Suppressor macrophage treated with lipopolysaccharide for 1 hour (primary cell): ENCODE data around the gene MARF1.
"Not testable (repeated sequence)": the region's sequence is repeated elsewhere in the genome, so short reads cannot be mapped to it uniquely, and the experiment has no call there.

ENCODE experiments used
- DNase-seq, 3 donors: peaks; one replicate each; pipeline ENCODE4 v3.0.0-alpha.2; 2020 to 2022

The MARF1 gene

GRCh38 chr16:15566095-15566494 is 76.9 kb downstream of the MARF1 start:
- no peak for DNase-seq

GRCh38 chr16:15564604-15565339 is 78.2 kb downstream of the MARF1 start:
- no peak for DNase-seq

GRCh38 chr16:15559176-15559575 is 83.8 kb downstream of the MARF1 start:
- no peak for DNase-seq

- no peak for DNase-seq
These were observed 85.7 kb downstream of the MARF1 start for GRCh38 chr16:15557258-15557657.

GRCh38 chr16:15556130-15556529 is 86.8 kb downstream of the MARF1 start:
- DNase-seq: no peak

- no peak for DNase-seq
These were observed 89.5 kb downstream of the MARF1 start for GRCh38 chr16:15553313-15554088.

- no peak for DNase-seq
These were observed 90.4 kb downstream of the MARF1 start for GRCh38 chr16:15552507-15552906.

- DNase-seq: no peak
These were observed 94.5 kb downstream of the MARF1 start for GRCh38 chr16:15548482-15548891.

GRCh38 chr16:15547768-15548096 is 95.2 kb downstream of the MARF1 start:
- DNase-seq: no peak

GRCh38 chr16:15547072-15547767 is 95.7 kb downstream of the MARF1 start:
- not testable (repeated sequence) for DNase-seq

- no peak for DNase-seq
These were observed 97.4 kb downstream of the MARF1 start for GRCh38 chr16:15545544-15545943.

GRCh38 chr16:15544405-15544804 is 98.5 kb downstream of the MARF1 start:
- DNase-seq: no peak
